IMR-90 (cell line): ENCODE measurements around the gene TMEM158. TPM values are rescaled to one million over a fixed set of nuclear protein-coding genes. Genes with fewer than 3 reads are reported as not detected.

Experiments
- ATAC-seq: fragments of 200-7000 bp; cut with Tn5 transposase; 2 replicates; pipeline ENCODE4 v1.9.1; 2020; ENCODE audit warnings: low read depth, mild to moderate bottlenecking, moderate library complexity
- BruUV-seq: library from RNA; stranded (reverse); fragments of 400-500 nt; replicated peaks from 2 replicates; lab custom pipeline; 2021; lab: Mats Ljungman, UMichigan
- CTCF ChIA-PET: fragments of 300-600 bp; formaldehyde crosslinking; extraction: SDS; loops from one replicate; lab custom pipeline; 2021; ENCODE audit warnings: antibody characterized with exemption; lab: Yijun Ruan, JAX
- POLR2A ChIA-PET: fragments of 300-600 bp; sonication (Branson Sonifier 250); formaldehyde crosslinking; loops from one replicate; lab custom pipeline; 2022; ENCODE audit warnings: antibody characterized with exemption; ENCODE audit not compliant: unreplicated experiment; lab: Charles Lee
- DNase-seq: peaks from one replicate; pipeline ENCODE4 v3.0.0; 2013
- H2AFZ ChIP-seq: replicated peaks from 2 replicates; pipeline ENCODE3; 2013; ENCODE audit warnings: low read length, mild to moderate bottlenecking; ENCODE audit not compliant: poor library complexity
- H2AK5ac ChIP-seq: 2 replicates; pipeline ENCODE4 v1.6.1; 2013; ENCODE audit warnings: low read depth, low read length, inconsistent platforms
- H2AK9ac ChIP-seq: replicated peaks from 2 replicates; pipeline ENCODE3; 2013; ENCODE audit warnings: mild to moderate bottlenecking, low read depth, low read length, moderate library complexity; ENCODE audit not compliant: poor library complexity
- H2BK120ac ChIP-seq: 2 replicates; pipeline ENCODE4 v1.6.1; 2013; ENCODE audit warnings: low read depth, low read length, inconsistent platforms
- H2BK15ac ChIP-seq: 3 replicates; pipeline ENCODE4 v1.6.1; 2013; ENCODE audit warnings: low read depth, low read length, inconsistent platforms
- H2BK20ac ChIP-seq: 2 replicates; pipeline ENCODE4 v1.6.1; 2013; ENCODE audit warnings: low read depth, mild to moderate bottlenecking, inconsistent platforms, low read length, moderate library complexity
- H2BK5ac ChIP-seq: 2 replicates; pipeline ENCODE4 v1.6.1; 2013; ENCODE audit warnings: mild to moderate bottlenecking, low read depth, low read length, inconsistent platforms; ENCODE audit not compliant: poor library complexity, severe bottlenecking
- H3K14ac ChIP-seq: replicated peaks from 2 replicates; pipeline ENCODE4 v1.6.1; 2013; ENCODE audit warnings: low read depth, low read length, inconsistent platforms
- H3K18ac ChIP-seq: 2 replicates; pipeline ENCODE4 v1.6.1; 2013; ENCODE audit warnings: low read depth, low read length, control low read depth
- H3K23ac ChIP-seq: 2 replicates; pipeline ENCODE4 v1.6.1; 2013; ENCODE audit warnings: low read depth, low read length, inconsistent platforms
- H3K27ac ChIP-seq: 2 replicates; pipeline ENCODE4 v1.5.1; 2013; ENCODE audit warnings: mild to moderate bottlenecking, control low read depth, low read length; ENCODE audit not compliant: insufficient read depth
- H3K27me3 ChIP-seq: 2 replicates; pipeline ENCODE4 v1.6.1; 2013; ENCODE audit warnings: low read length; ENCODE audit not compliant: control insufficient read depth, insufficient read depth
- H3K36me3 ChIP-seq: 2 replicates; pipeline ENCODE4 v1.6.1; 2013; ENCODE audit warnings: low read length, mixed read lengths; ENCODE audit not compliant: control insufficient read depth, insufficient read depth
- H3K4ac ChIP-seq: 2 replicates; pipeline ENCODE4 v1.6.1; 2013; ENCODE audit warnings: low read depth, low read length, inconsistent platforms
- H3K4me1 ChIP-seq: 2 replicates; pipeline ENCODE4 v1.6.1; 2013; ENCODE audit warnings: low read length, mixed read lengths; ENCODE audit not compliant: control insufficient read depth, insufficient read depth
- H3K4me2 ChIP-seq: 2 replicates; pipeline ENCODE4 v1.6.1; 2013; ENCODE audit warnings: low read depth, mild to moderate bottlenecking, control low read depth, low read length, moderate library complexity
- H3K4me3 ChIP-seq: 2 replicates; pipeline ENCODE4 v1.5.1; 2013; ENCODE audit warnings: low read depth, mild to moderate bottlenecking, control low read depth, low read length, moderate library complexity; ENCODE audit not compliant: insufficient read depth
- H3K56ac ChIP-seq: 2 replicates; pipeline ENCODE4 v1.6.1; 2013; ENCODE audit warnings: low read length, inconsistent platforms; ENCODE audit not compliant: insufficient read depth; ENCODE audit errors: extremely low read depth
- H3K79me1 ChIP-seq, 2 experiments: 2 replicates each; pipeline ENCODE4 v1.6.1; 2013; ENCODE audit warnings: low read length in 2 of 2, inconsistent platforms in 1 of 2, low read depth in 1 of 2
- H3K9ac ChIP-seq: 2 replicates; pipeline ENCODE4 v1.6.1; 2013; ENCODE audit warnings: low read depth, low read length, control low read depth
- H3K9me1 ChIP-seq: 2 replicates; pipeline ENCODE4 v1.6.1; 2013; ENCODE audit warnings: low read length, inconsistent platforms; ENCODE audit not compliant: insufficient read depth
- H3K9me3 ChIP-seq: 2 replicates; pipeline ENCODE4 v1.6.1; 2013; ENCODE audit warnings: low read length; ENCODE audit not compliant: control insufficient read depth, insufficient read depth
- H4K20me1 ChIP-seq: 2 replicates; pipeline ENCODE4 v1.6.1; 2013; ENCODE audit warnings: low read length, inconsistent platforms; ENCODE audit not compliant: insufficient read depth
- H4K5ac ChIP-seq: 2 replicates; pipeline ENCODE4 v1.6.1; 2013; ENCODE audit warnings: mild to moderate bottlenecking, low read depth, low read length, control low read depth
- H4K8ac ChIP-seq, 2 experiments: 2 replicates each; pipeline ENCODE4 v1.6.1; 2013; ENCODE audit warnings: low read depth in 2 of 2, low read length in 2 of 2, control low read depth in 1 of 2, inconsistent platforms in 1 of 2
- H4K91ac ChIP-seq: 2 replicates; pipeline ENCODE4 v1.6.1; 2013; ENCODE audit warnings: low read depth, low read length, inconsistent platforms; ENCODE audit not compliant: insufficient read depth
- BHLHE40 ChIP-seq: fragments of 150-350 bp; IDR thresholded peaks from 2 replicates; pipeline ENCODE4 v1.6.1; 2016; ENCODE audit warnings: mild to moderate bottlenecking, low read depth, low read length
- CEBPB ChIP-seq: IDR thresholded peaks from 2 replicates; pipeline ENCODE4 v1.6.1; 2012; ENCODE audit warnings: low read depth, low read length, improper control_type of control experiment
- MAFK ChIP-seq: IDR thresholded peaks from 2 replicates; pipeline ENCODE4 v1.6.1; 2012; ENCODE audit warnings: low read depth, low read length, improper control_type of control experiment
- MAZ ChIP-seq: IDR thresholded peaks from 2 replicates; pipeline ENCODE4 v1.6.1; 2012; ENCODE audit warnings: low read depth, mild to moderate bottlenecking, low read length, improper control_type of control experiment, moderate library complexity, borderline replicate concordance
- MXI1 ChIP-seq: IDR thresholded peaks from 2 replicates; pipeline ENCODE4 v1.6.1; 2012; ENCODE audit warnings: low read depth, mild to moderate bottlenecking, low read length, moderate library complexity, borderline replicate concordance
- NFE2L2 ChIP-seq: fragments of 150-350 bp; IDR thresholded peaks from 2 replicates; pipeline ENCODE4 v1.6.1; 2016; ENCODE audit warnings: low read depth, mild to moderate bottlenecking, low read length
- POLR2A ChIP-seq: IDR thresholded peaks from 2 replicates; pipeline ENCODE4 v1.6.1; 2012; ENCODE audit warnings: mild to moderate bottlenecking, low read depth, low read length
- RAD21 ChIP-seq: IDR thresholded peaks from 2 replicates; pipeline ENCODE4 v1.6.1; 2012; ENCODE audit warnings: low read length, improper control_type of control experiment
- RCOR1 ChIP-seq: IDR thresholded peaks from 2 replicates; pipeline ENCODE4 v1.6.1; 2012; ENCODE audit warnings: mild to moderate bottlenecking, low read length, improper control_type of control experiment; ENCODE audit not compliant: insufficient replicate concordance
- RFX5 ChIP-seq: IDR thresholded peaks from 2 replicates; pipeline ENCODE4 v1.8.0; 2012; ENCODE audit warnings: low read depth, mild to moderate bottlenecking, low read length, moderate library complexity
- SMC3 ChIP-seq: fragments of 150-350 bp; IDR thresholded peaks from 2 replicates; pipeline ENCODE4 v1.6.1; 2016; ENCODE audit warnings: low read depth, mild to moderate bottlenecking, antibody characterized with exemption, low read length, moderate library complexity
- whole genome bisulfite sequencing, 2 experiments: methylation state at CpG; one replicate each; pipeline versions ENCODE4 v1.1.5 to v1.1.7; 2013; ENCODE audit warnings: missing lambda C conversion rate in 2 of 2; ENCODE audit not compliant: insufficient read length in 1 of 2; ENCODE audit errors: extremely low coverage in 2 of 2; 5-methylcytosine and 5-hydroxymethylcytosine counted together
- dilution Hi-C: fragments of 300-500 bp; cut with HindIII; formaldehyde crosslinking; loops from one replicate; pipeline ENCODE4 v1.14.3; 2018; ENCODE audit warnings: low sequenced_read_pairs; ENCODE audit not compliant: unreplicated experiment
- in situ Hi-C: fragments of 300-500 bp; cut with MboI; formaldehyde crosslinking; loops from 3 replicates; pipeline ENCODE4 v1.14.3; 2019; ENCODE audit warnings: low sequenced_read_pairs, inconsistent platforms, mixed read lengths
- intact Hi-C: fragments of 100-400 bp; cut with micrococcal nuclease; formaldehyde crosslinking; loops from 2 replicates; pipeline ENCODE4 v1.10.0; 2022
- polyA plus RNA-seq, 3 experiments: library from polyadenylated mRNA; depleted of rRNA; stranded (reverse); fragments of >200 nt; gene quantifications; 2 replicates each; pipeline ENCODE4 v1.2.3, GENCODE V29; 2012; ENCODE audit warnings: low replicate concordance in 1 of 3
- total RNA-seq: library from RNA; depleted of rRNA; stranded (reverse); fragments of >200 nt; gene quantifications from 2 replicates; pipeline ENCODE4 v1.2.3, GENCODE V29; 2012
- TF ChIP-seq, protein P1 (sequence below): fragments of 150-350 bp; IDR thresholded peaks from 2 replicates; pipeline ENCODE4 v1.6.1; 2017; ENCODE audit warnings: mild to moderate bottlenecking, antibody characterized with exemption, low read length, low read depth
- TF ChIP-seq, protein P2 (sequence below): conservative IDR thresholded peaks from 2 replicates; pipeline ENCODE4 v1.5.1; 2012; ENCODE audit warnings: mild to moderate bottlenecking, low read depth, low read length, improper control_type of control experiment

Gene TMEM158
- total and polyA plus RNA-seq, 2 of the 4 experiments (the other 2 are of a cell fraction) = 1.6 to 16.4 TPM

DNA sequence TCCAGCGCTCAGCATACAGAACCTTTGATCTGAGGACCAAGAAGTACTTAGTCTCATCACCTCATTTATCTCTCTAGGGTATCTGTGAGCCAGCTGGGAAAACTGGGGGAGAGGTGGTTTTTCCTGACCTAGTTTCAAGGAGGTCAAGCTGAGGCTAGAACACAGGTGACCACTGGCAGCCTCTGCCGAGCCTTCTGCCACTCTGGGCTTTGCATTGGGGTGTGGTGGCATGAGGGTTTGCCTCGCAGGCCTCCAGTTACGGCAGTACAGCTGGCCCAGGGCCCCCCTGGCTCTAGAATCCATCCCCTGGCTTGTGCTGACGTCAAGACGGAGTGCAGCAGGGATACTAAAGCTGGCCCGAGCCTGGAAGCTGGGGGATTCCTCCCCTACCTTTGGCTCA lies 45.2 kb downstream of the TMEM158 start:
- H3K9me3 ChIP-seq = no peaks in the 10 kb centered on the region
- TF ChIP-seq, protein P1, sequence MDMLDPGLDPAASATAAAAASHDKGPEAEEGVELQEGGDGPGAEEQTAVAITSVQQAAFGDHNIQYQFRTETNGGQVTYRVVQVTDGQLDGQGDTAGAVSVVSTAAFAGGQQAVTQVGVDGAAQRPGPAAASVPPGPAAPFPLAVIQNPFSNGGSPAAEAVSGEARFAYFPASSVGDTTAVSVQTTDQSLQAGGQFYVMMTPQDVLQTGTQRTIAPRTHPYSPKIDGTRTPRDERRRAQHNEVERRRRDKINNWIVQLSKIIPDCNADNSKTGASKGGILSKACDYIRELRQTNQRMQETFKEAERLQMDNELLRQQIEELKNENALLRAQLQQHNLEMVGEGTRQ = no peak
- TF ChIP-seq RAD21 (no peak), MAFK (no peak), MAZ (no peak), RFX5 (no peak), SMC3 (no peak), CEBPB (no peak), NFE2L2 (no peak), BHLHE40 (no peak), POLR2A (no peak), RCOR1 (no peak), MXI1 (no peak)
- TF ChIP-seq, protein P2, sequence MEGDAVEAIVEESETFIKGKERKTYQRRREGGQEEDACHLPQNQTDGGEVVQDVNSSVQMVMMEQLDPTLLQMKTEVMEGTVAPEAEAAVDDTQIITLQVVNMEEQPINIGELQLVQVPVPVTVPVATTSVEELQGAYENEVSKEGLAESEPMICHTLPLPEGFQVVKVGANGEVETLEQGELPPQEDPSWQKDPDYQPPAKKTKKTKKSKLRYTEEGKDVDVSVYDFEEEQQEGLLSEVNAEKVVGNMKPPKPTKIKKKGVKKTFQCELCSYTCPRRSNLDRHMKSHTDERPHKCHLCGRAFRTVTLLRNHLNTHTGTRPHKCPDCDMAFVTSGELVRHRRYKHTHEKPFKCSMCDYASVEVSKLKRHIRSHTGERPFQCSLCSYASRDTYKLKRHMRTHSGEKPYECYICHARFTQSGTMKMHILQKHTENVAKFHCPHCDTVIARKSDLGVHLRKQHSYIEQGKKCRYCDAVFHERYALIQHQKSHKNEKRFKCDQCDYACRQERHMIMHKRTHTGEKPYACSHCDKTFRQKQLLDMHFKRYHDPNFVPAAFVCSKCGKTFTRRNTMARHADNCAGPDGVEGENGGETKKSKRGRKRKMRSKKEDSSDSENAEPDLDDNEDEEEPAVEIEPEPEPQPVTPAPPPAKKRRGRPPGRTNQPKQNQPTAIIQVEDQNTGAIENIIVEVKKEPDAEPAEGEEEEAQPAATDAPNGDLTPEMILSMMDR = no peak
- H4K20me1 ChIP-seq = no peaks in the 10 kb centered on the region
- no peaks in the 10 kb centered on the region for H3K36me3 ChIP-seq
- DNase-seq = no peak
- H3K23ac ChIP-seq = peak overlapping the region; percentile 17; the same call in 1 of the 2 replicates
- no TSS peak for BruUV-seq
- peak overlapping the region; percentile 47 for H2AFZ ChIP-seq
- H3K14ac ChIP-seq = peak overlapping the region; percentile 27
- no peaks in the 10 kb centered on the region for H3K79me1 ChIP-seq
- peak overlapping the region; percentile 64 for H4K91ac ChIP-seq
- no peak for ATAC-seq
- no CpG with 5 or more reads among the region's 7 CpGs for WGBS, 2 experiments
- no peak overlapping the region for H2BK5ac ChIP-seq
- H4K5ac ChIP-seq = peak overlapping the region; percentile 10; the same call in 1 of the 2 replicates
- no peak overlapping the region for H3K56ac ChIP-seq
- intact Hi-C loops = no loop called here
- H4K8ac ChIP-seq = peak overlapping the region in 1 of 2 experiments; percentile 47; a peak in 1 of 4 replicates
- no peak overlapping the region for H3K4me2 ChIP-seq
- dilution Hi-C loops = no loop called here
- H3K27me3 ChIP-seq = no peaks in the 10 kb centered on the region
- in situ Hi-C loops = no loop called here
- H3K4me1 ChIP-seq = peaks cover 25% of the 10 kb centered on the region
- peak overlapping the region; percentile 85; the same call in 2 of the 3 replicates for H2BK15ac ChIP-seq
- peak overlapping the region; percentile 81 for H2BK20ac ChIP-seq
- H3K27ac ChIP-seq = no peak overlapping the region
- no peak overlapping the region for H3K9ac ChIP-seq
- H3K4ac ChIP-seq = peak overlapping the region; percentile 81
- no peak overlapping the region for H3K4me3 ChIP-seq
- no peak overlapping the region for H2AK9ac ChIP-seq
- peak overlapping the region; percentile 96; the same call in 1 of the 2 replicates for H2BK120ac ChIP-seq
- peak overlapping the region; percentile 51; the same call in 1 of the 2 replicates for H3K18ac ChIP-seq
- ChIA-PET CTCF (no interaction called here), POLR2A (no interaction called here)
- peaks cover 25% of the 10 kb centered on the region for H3K9me1 ChIP-seq
- peak overlapping the region; percentile 73 for H2AK5ac ChIP-seq
